HepG2 (cell line): Measurements from ENCODE around the gene STIMATE. TPM values are rescaled to one million over a fixed set of nuclear protein-coding genes. Genes with fewer than 3 reads are reported as not detected.

Experiments
- HDAC2 ChIP-seq: sonication (generic); formaldehyde crosslinking; IDR thresholded peaks from 2 replicates; pipeline ENCODE4 v1.4.0; 2020; ENCODE audit warnings: missing genetic modification reagents
- KDM4B ChIP-seq: sonication (generic); formaldehyde crosslinking; IDR thresholded peaks from 2 replicates; pipeline ENCODE4 v1.4.0; 2020; ENCODE audit warnings: missing genetic modification reagents
- KIAA2018 ChIP-seq: sonication (generic); formaldehyde crosslinking; IDR thresholded peaks from 2 replicates; pipeline ENCODE4 v1.5.0; 2020; ENCODE audit warnings: mild to moderate bottlenecking, missing genetic modification reagents, borderline replicate concordance
- LRRFIP1 ChIP-seq: sonication (generic); formaldehyde crosslinking; conservative IDR thresholded peaks from 2 replicates; pipeline ENCODE4 v1.4.0; 2020; ENCODE audit warnings: missing genetic modification reagents
- MAFF ChIP-seq: IDR thresholded peaks from 2 replicates; pipeline ENCODE4 v1.6.1; 2011; ENCODE audit warnings: low read depth, low read length, improper control_type of control experiment
- MAZ ChIP-seq, 2 experiments: sonication (generic) in 1 of 2; formaldehyde crosslinking in 1 of 2; IDR thresholded peaks; 2 replicates each; pipeline versions ENCODE4 v1.5.0 to v1.6.1; 2012 to 2020; ENCODE audit warnings: low read depth in 2 of 2, mild to moderate bottlenecking in 2 of 2, borderline replicate concordance in 1 of 2, improper control_type of control experiment in 1 of 2, low read length in 1 of 2, missing genetic modification reagents in 1 of 2, moderate library complexity in 1 of 2
- MTERF4 ChIP-seq: sonication (generic); formaldehyde crosslinking; IDR thresholded peaks from 2 replicates; pipeline ENCODE4 v1.8.0; 2023; ENCODE audit warnings: mild to moderate bottlenecking, missing genetic modification reagents
- SIN3A ChIP-seq: IDR thresholded peaks from 2 replicates; pipeline ENCODE4 v1.6.1; 2011; ENCODE audit warnings: low read depth, mild to moderate bottlenecking, control low read depth, low read length, borderline replicate concordance
- ZBTB4 ChIP-seq: sonication (generic); formaldehyde crosslinking; IDR thresholded peaks from 2 replicates; pipeline ENCODE4 v1.4.0; 2020; ENCODE audit warnings: missing genetic modification reagents, mild to moderate bottlenecking, borderline replicate concordance
- ZMYM3 ChIP-seq: sonication (generic); formaldehyde crosslinking; IDR thresholded peaks from 2 replicates; pipeline ENCODE4 v1.5.1; 2020; ENCODE audit warnings: mild to moderate bottlenecking, missing genetic modification reagents
- ZNF263 ChIP-seq: sonication (generic); formaldehyde crosslinking; IDR thresholded peaks from 2 replicates; pipeline ENCODE4 v1.4.0; 2020; ENCODE audit warnings: missing genetic modification reagents
- polyA plus RNA-seq, 8 experiments: library from polyadenylated mRNA; depleted of rRNA in 3 of 8; stranded (reverse) in 7 of 8; unstranded in 1 of 8; fragments of >200 nt; fragmentation: Illumina TruSeq in 4 of 8; extraction: Trizol in 4 of 8; gene quantifications; 2 replicates each; pipeline versions ENCODE4 v1.2.1 to v1.2.3, GENCODE V29; 2011 to 2016; ENCODE audit warnings: low read depth in 4 of 8, missing spikeins in 1 of 8, mixed read lengths in 1 of 8; ENCODE audit not compliant: insufficient read depth in 1 of 8
- total RNA-seq, 5 experiments: library from RNA; depleted of rRNA; stranded (reverse); fragments of >200 nt; fragmentation: Illumina TruSeq; extraction: Trizol; gene quantifications; 2 replicates each; pipeline ENCODE4 v1.2.3, GENCODE V29; 2016; ENCODE audit warnings: low read depth in 1 of 5
- TF ChIP-seq, protein P1 (sequence below): IDR thresholded peaks from 2 replicates; pipeline ENCODE4 v1.6.1; 2016

Gene STIMATE
- total and polyA plus RNA-seq, 2 of the 13 experiments (the other 11 are each of a cell fraction or from before 2014, with no cell fraction given): 5.7 to 11.7 TPM

DNA sequence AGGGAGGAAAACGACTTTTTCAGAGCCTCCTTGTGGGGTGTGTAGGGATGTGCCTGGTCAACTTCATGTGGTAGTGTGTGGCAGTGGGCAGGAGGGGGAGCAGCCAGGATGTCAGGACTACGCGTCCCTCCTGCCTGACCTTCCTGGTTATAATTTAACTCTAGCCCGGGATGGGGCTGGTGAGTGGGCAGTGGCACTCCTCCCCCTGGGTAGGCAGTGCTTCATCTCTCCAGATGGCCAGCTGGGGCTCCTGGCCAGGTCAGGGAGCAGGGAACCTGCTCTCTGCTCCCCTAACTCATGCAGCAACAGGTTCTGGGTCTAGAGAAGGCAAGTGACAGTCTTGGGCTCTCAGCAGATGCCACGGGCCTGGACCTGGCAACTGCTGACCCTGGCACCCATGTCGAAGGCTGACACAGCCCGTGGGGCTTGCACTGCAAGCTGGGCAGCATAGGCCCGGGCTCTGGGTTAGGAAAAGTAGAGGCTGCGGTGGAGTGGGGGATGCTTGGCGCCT, 69.4 kb downstream of the STIMATE start (continued):
- TF ChIP-seq KDM4B: no peak
- no peak for TF ChIP-seq LRRFIP1
- TF ChIP-seq, protein P1, sequence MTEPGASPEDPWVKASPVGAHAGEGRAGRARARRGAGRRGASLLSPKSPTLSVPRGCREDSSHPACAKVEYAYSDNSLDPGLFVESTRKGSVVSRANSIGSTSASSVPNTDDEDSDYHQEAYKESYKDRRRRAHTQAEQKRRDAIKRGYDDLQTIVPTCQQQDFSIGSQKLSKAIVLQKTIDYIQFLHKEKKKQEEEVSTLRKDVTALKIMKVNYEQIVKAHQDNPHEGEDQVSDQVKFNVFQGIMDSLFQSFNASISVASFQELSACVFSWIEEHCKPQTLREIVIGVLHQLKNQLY: peak; percentile 52; the same call in 1 of the 2 replicates
- TF ChIP-seq ZNF263: peak; percentile 89
- 0 out of 2 replicates have a peak, but pooled peaks have one; percentile 64 for TF ChIP-seq KIAA2018
- no peak for TF ChIP-seq ZBTB4
- TF ChIP-seq HDAC2 (CRISPR knock-in tag): peak; percentile 65; the same call in 1 of the 2 replicates
- no peak for TF ChIP-seq MAFF
- TF ChIP-seq SIN3A: no peak
- 0 out of 2 replicates have a peak, but pooled peaks have one; percentile 55 for TF ChIP-seq MTERF4
- peak; percentile 50; the same call in 1 of the 2 replicates for TF ChIP-seq MAZ (IDR thresholded peaks at IDR 0.05; ENCODE audit: borderline replicate concordance, low read depth, low read length)
- no peak for TF ChIP-seq MAZ (CRISPR knock-in tag; IDR thresholded peaks at IDR 0.05; ENCODE audit: low read depth)
- TF ChIP-seq ZMYM3 (CRISPR knock-in tag): peak; percentile 44; the same call in 1 of the 2 replicates
